NCI-H2171 treated with DMSO at 0.1 percent for 48 hours (cell line): ENCODE data around the gene APEH.
A peak's percentile ranks its signal among the peaks of the same experiment; 100 is the strongest.
"Not testable (repeated sequence)": the region's sequence is repeated elsewhere in the genome, so short reads cannot be mapped to it uniquely, and the experiment has no call there.

Experiments
- DNase-seq: peaks from one replicate; lab custom pipeline; 2025; lab: John Stamatoyannopoulos, UW

APEH gene

DNA sequence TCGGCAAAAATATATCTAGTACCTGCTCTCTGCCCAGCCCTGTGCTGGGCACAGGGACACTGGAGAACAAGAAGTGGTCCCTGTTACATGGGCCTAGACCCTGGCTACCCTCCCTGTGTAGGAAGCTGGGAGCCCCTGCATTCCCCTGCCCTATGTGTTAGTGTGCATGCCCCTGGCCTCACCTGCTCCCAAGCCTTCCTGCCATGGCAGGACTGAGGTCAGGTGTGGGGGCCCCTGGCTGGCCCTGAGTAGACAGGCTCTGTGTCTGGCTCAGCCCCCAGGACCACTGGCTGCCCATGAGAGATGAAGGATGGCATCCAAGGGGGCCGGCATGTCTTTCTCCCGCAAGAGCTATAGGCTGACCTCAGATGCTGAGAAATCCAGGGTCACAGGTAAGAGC, 16.7 kb downstream of the APEH start:
- DNase-seq = not testable (repeated sequence)

DNA sequence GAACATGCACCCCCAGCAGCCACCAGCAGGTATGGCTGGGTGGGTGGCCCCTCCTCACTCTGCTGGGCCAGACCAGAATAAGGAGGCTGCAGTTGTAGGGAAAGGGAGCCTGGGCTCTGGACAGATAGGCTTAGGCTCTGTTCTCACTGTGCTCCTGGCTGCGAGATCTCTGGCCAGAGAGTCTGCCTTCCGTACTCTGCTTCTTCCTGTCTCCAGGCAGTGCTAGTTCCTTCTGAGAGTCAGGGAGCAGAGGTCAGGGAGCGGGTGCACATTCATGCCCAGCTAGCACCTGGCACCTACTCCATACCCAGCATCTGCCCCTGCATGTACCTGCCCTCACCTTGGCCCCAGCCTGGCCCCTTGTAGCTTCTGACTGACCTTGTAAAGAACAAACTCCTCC, 17.3 kb downstream of the APEH start:
- not testable (repeated sequence) for DNase-seq

GRCh38 chr3:49694409-49695070, 20.4 kb downstream of the APEH start:
- DNase-seq = not testable (repeated sequence)

DNA sequence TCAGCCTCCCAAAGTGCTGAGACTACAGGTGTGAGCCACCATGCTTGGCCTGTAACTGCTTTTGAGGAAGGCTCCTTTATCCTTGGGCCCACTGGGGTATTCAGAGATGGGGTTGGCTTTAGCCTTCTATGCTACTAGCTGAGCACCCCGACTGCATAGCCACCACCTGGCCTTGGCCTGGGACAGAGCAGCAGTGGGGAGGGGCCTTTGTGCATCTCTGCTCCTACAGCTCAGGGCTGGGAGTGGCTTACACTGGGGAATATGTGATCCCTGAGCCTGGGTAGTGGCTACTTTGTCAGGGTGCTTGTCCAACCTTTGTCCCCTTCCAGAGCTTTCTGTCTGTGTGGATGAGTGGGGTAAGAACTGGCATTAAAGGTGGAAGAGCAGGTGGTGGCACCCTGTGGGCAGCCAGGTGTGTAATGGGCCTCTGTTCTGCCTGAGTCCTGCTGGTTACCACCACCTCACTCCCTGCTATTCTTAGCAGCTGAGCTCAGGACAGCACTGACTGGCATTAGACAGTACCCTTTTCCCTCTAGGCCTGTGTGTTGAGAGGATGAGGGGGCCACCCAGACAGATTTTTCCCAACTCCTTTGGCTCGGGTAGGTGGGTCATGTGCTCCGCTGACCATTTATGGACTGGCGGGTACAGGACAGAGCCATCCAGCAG, 21.3 kb downstream of the APEH start:
- DNase-seq = not testable (repeated sequence)

GRCh38 chr3:49699281-49699979, 25.3 kb downstream of the APEH start:
- no peak for DNase-seq

GRCh38 chr3:49700014-49700413, 25.9 kb downstream of the APEH start:
- no peak for DNase-seq

- no peak for DNase-seq
Measured at GRCh38 chr3:49700453-49701128, 26.4 kb downstream of the APEH start.

DNA sequence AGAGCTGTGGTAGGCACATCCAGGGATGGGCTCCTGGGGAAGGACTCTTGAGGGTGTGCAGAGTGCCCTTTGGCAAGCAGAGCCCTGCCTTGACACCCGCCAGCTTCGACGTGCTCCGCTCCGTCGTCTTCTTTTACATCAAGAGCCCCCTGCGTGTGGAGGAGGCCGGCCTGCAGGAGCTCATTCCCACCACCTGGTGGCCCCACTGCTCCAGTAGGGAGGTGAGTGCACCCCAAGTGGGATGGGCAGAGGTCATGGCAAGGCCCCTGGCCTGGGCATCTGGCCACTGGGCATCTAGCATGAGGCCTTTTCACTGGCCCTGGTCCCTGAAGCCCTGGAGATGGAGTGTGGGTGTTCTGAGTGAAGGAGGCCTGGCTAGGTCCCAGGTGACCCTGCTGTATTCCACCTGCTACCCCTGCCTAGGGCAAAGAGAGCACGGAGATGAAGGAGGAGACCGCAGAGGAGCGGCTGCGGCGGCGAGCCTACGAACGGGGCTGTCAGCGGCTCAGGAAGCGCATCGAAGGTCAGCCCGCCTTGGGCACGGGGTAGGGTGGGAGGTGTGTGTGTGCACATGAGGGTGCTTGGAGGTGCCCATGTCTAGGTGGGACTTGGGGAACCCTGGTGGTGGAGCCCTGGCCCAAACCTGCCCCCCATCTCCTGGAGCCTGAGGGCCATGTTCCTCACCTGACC, 27.4 kb downstream of the APEH start:
- DNase-seq = no peak

DNA sequence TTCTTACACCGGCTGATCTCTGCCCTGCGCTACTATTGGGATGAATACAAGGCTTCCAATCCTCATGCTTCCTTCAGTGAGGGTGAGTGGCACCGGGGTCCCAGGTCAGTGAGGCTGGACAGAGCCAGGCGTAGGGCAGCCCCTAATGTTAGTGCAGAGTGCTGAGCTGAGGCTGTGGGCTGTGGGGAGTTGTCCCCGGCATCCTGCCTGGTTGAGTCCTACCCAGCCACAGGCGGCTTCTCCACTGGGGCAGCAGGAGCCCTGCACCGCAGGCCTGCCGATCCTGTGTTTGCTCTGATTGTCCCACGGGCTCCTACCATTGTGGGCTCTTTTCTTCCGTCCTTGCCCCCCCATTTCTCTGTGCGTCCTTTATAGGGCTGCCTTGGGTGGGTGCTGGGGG, 28.5 kb downstream of the APEH start:
- DNase-seq = no peak

DNA sequence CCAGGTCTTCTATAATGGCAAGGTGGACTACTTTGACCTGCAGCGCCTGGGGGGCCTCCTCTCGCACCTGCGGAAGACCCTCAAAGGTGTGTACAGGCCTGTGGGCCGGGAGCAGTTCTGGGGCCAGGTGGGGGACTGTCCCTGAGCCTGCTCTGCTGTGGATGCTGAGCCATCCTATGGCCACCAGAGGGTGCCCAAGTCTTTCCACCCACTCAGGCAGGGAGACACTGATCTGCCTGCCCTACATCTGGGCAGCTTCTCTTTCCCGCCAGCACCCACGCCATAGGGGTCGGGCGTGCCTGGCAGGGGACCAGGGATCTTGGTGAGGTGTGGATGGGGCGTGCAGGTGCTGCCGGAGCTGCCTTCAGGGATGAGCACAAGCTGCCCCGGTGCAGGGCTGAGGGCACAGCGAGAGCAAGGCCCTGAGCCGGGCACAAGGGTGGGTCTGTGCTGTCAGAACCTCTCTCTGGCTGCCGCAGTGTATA, 29.3 kb downstream of the APEH start:
- DNase-seq = peak; percentile 58

- no peak for DNase-seq
Measured at GRCh38 chr3:49703956-49704355, 29.8 kb downstream of the APEH start.

DNA sequence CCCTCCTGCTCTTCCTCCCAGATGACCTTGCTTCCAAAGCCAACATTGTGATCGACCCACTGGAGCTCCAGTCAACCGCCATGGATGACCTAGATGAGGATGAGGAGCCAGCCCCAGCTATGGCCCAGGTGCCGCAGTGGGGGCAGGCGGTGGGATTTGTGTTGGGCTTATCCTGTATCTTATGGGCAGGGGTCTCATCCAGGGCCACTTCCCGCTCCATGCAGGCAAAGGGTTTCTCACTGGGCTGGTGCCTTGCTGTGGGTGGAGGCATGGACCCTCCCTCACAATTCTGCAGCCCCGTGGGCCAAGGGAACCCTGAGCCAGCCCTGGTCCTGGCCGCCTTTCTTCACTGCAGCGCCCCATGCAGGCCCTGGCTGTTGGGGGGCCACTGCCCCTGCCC, 30.5 kb downstream of the APEH start:
- DNase-seq = no peak

DNA sequence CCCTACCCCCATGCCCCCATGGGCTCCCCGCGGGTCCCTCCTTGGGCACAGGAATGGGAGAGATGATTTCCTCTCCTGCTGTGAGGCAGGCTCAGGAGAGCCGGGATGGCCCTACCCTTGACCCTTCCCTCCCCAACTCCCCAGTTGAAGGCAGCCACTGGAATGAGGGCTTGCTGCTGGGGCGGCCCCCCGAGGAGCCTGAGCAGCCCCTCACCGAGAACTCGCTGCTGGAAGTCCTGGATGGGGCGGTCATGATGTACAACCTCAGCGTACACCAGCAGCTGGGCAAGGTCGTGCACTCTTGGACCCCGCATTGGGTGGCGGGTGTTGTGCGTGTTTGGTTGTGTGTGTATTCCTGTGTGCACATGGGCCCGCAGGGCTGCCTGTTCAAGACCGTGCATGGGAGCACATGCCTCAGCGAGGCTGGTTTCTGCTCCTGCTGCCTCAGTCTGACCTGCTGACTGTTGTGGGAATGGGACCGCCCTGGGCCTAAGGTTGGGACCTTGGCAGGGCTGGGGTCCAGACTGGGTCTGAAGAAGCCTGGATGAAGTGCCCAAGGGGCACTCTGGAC, 31.3 kb downstream of the APEH start:
- DNase-seq = no peak

DNA sequence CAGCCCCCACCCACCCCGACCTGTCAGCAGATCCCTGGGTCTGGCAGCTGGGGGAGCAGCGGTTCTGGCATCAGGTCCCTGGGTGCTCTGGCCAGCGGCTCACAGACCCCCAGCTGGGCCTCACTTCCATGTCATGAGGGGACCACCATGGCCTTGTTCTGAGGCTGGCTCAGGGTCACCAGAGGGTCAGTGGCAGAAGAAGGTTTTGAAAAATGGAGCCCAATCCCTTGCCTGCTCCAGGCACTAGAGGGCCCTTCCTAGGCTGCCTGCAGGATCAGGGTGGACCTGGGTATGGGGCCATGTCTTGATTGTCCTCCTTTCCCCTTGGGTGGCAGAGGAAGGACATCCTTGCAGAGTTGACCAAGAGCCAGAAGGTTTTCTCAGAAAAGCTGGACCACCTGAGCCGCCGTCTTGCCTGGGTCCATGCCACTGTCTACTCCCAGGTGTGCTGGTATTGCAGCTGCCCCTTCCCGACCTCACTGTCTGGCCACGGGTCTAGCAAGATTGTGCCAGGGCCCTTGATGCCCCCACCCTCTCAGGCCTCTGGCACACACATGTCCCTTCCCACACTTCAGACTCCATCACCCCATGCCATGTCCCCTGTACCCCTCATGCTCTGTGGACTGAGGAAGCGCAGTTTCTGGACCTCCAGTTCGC, 32.4 kb downstream of the APEH start:
- no peak for DNase-seq

- DNase-seq = no peak
Measured at GRCh38 chr3:49707113-49707480, 32.9 kb downstream of the APEH start.

DNA sequence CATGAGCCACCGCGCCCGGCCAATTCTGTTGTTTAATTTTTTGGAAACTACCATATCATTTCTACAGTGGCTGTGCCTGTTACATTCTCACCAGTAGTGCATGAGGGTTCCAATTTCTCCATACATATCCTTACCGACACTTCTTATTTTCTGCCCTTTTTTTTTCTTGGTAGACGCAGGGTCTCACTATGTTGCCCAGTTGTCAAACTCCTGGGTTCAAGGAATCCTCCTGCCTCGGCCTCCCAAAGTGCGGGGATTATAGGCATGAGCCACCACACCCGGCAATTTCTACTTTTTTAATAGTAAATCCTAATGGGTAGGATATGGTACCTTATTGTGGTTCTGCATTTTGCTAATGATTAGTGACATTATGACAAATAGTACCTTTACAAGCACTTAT, 35.7 kb downstream of the APEH start:
- no peak for DNase-seq

GRCh38 chr3:49711489-49711888, 37.3 kb downstream of the APEH start:
- DNase-seq = no peak

DNA sequence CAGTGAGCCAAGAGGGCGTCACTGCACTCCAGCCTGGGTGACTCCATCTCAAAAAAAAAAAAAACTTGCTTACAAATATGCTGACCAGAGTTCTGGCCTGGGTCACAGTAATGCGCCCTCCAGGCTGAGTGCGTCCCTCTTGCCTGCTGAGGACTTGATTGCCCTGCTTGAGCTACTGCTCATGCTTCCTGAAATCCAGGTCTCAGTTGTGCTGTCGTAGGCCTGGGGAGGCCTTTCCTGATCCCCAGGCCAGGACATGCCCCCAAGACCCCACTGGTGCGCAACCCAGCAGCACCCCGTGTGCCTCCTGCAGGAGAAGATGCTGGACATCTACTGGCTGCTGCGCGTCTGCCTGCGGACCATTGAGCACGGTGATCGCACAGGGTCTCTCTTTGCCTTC, 38.0 kb downstream of the APEH start:
- no peak for DNase-seq

- no peak for DNase-seq
Measured at GRCh38 chr3:49712631-49713317, 38.6 kb downstream of the APEH start.

DNA sequence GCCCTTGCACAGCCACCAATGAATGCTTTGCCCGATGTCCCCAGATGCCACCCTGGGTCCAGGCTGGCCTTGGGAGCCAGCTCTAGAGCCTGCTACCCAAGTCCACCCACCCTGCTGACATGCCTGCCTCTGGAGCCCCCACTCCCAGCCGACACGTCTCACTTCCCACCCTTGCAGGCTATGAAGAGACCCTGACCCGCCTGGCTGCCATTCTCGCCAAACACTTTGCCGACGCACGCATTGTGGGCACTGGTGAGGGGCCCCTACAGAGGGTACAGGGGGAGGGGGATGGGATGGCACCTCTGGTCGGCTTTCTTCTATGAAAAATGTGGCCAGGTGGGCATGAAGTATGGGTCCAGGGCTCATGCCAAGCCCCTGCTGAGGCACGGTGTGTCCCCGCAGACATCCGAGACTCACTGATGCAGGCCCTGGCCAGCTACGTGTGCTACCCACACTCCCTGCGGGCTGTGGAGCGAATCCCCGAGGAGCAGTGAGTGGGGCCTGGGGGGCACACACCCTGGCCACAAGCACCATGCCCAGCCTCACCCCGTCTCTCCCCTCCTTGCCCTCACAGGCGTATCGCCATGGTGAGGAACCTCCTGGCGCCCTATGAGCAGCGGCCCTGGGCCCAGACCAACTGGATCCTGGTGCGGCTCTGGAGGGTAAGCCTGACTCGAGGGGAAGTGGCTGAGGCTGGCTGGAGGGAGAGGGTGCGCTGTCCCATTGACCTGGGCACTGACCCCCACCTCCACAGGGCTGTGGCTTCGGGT, 39.4 kb downstream of the APEH start:
- no peak for DNase-seq
